Stimulated activated CD4-positive, alpha-beta T cell treated with anti-CD3 and anti-CD28 coated beads, TNF-alpha, amount 100 ng/mL, for 24 hours (primary cell): ENCODE measurements around the gene DEPDC1B.
"Not testable (repeated sequence)": the region's sequence is repeated elsewhere in the genome, so short reads cannot be mapped to it uniquely, and the experiment has no call there.

Experiments used
- DNase-seq, 3 experiments: peaks; one replicate each; pipeline ENCODE4 v3.0.0-alpha.2; 2020; ENCODE audit warnings: low read depth in 3 of 3

DEPDC1B gene

GRCh38 chr5:60584304-60584703 lies 115.7 kb downstream of the DEPDC1B start:
- no peak for DNase-seq

- DNase-seq, result no peak
Observed at GRCh38 chr5:60583616-60584015, 116.3 kb downstream of the DEPDC1B start.

GRCh38 chr5:60578315-60578714 lies 121.7 kb downstream of the DEPDC1B start:
- DNase-seq, result no peak

GRCh38 chr5:60577116-60577515 lies 122.8 kb downstream of the DEPDC1B start:
- no peak for DNase-seq

DNA sequence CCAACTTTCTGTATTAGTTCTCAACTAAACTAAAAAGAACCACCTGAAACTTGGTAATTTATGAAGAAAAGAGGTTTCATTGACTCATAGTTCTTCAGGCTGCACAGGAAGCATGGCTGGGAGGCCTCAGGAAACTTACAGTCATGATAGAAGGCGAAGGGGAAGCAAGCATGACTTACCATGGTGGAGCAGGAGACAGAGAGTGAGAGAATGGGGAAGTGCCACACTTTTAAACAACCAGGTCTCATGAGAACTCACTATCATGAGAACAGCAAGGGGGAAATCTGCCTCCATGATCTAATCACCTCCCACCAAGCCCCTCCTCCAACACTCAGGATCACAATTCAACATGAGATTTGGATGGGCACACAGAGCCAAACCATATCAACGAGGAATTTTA lies 123.5 kb downstream of the DEPDC1B start:
- DNase-seq, result no peak

- no peak for DNase-seq
Observed at GRCh38 chr5:60568646-60569045, 131.3 kb downstream of the DEPDC1B start.

- no peak for DNase-seq
Observed at GRCh38 chr5:60563696-60564324, 136.2 kb downstream of the DEPDC1B start.

DNA sequence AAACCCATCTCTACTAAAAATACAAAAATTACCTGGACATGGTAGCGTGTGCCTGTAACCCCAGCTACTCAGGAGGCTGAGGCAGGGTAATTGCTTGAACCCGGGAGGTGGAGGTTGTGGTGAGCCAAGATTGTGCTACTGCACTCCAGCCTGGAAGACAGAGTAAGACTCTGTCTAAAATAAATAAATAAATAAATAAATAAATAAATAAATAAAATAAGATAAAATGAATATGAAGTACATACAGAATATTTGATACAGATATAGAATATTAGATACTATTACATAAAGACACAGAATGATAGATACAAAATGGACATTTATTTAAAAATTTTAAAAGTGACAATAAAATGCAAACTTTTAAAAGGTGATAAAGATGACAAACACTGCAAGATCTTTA lies 146.7 kb downstream of the DEPDC1B start:
- DNase-seq, result not testable (repeated sequence)

DNA sequence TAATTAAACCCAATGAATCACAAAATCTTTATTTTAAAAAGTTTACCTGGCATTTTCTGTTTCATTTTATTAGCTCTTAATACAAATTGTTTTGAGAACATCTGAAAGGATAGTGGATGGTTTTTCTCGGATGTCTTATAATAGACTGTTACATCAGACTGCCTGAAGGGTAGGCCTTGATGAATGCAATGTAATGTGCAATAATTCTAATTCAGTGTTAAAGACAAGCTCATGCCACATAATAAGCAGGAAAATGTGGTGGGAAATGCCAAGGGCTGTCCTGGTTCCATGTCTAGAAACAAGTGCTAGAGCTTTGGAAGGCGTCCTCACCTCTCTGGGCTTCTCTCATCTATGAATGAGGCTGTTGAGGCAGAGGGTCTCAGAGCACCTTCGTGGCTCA lies 148.1 kb downstream of the DEPDC1B start:
- no peak for DNase-seq

DNA sequence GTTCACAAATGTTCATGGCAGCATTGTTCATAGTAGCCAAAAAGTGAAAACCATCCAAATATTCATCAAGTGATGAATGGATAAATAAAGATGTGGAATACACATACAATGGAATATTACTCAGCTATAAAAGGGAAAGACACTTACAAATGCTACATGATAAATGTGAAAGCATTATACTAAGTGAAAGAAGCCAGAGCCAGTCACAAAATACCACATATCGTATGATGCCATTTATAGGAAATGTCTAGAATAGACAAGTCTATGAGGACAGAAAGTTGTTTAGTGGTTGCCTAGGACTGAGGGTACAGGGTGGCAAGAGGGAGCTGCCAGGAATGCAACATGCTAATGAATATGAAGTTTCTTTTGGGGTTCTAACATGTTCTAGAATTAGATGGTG lies 148.7 kb downstream of the DEPDC1B start:
- no peak for DNase-seq

DNA sequence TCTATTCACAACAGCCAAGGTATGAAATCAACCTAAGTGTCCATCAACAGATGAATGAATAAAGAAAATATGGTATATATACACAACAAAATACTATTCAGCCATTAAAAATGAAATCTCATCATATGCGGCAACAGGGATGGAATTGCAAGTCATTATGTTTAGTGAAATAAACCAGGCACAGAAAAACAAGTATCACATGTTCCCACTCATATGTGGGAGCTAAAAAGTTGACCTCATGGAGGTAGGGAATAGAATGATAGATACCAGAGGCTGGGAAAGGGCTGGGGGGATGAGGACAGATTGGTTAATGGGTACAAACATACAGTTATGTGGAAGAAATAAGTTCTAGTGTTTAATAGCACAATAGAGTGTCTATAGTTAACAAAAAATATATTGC lies 149.7 kb downstream of the DEPDC1B start:
- DNase-seq, result no peak

DNA sequence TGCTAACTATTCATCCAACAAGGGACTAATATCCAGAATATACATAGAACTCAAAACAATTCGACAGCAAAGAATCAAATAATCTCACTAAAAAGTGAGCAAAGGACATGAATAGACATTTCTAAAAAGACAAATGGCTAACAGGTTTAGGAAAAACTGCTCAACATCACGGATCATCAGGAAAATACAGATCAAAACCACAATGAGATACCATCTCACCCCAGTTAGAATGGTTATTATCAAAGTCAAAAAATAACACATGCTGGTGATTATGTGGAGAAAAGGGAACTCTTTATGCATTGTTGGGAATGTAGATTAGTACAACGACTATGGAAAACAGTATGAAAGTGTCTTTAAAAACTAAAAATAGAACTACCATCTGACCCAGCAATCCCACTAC lies 150.1 kb downstream of the DEPDC1B start:
- no peak for DNase-seq
